Liver (tissue), 3 donors: ENCODE measurements around the gene UBE2F.

ENCODE experiments used
- CTCF ChIP-seq: fragments of 150-350 bp; IDR thresholded peaks from 2 replicates; pipeline ENCODE4 v1.5.1; 2017; ENCODE audit warnings: improper control_type of control experiment, low read depth, low read length; ENCODE audit not compliant: missing input control
- HNF4A ChIP-seq, 2 donors: conservative IDR thresholded peaks; 2 replicates each; pipeline ENCODE4 v1.6.1; 2016; ENCODE audit warnings: antibody characterized with exemption in 2 of 2, mild to moderate bottlenecking in 2 of 2
- JUND ChIP-seq, 2 donors: IDR thresholded peaks; 2 replicates each; pipeline ENCODE4 v1.6.1; 2016; ENCODE audit warnings: antibody characterized with exemption in 2 of 2
- MAX ChIP-seq: IDR thresholded peaks from 2 replicates; pipeline ENCODE4 v1.6.1; 2016; ENCODE audit warnings: antibody characterized with exemption
- donor health status: healthy.
- donor health status: healthy.

- TF ChIP-seq CTCF: no peak
- TF ChIP-seq HNF4A (conservative IDR thresholded peaks at IDR 0.05): no peak
- no peak for TF ChIP-seq JUND (IDR thresholded peaks at IDR 0.05)
- no peak for TF ChIP-seq MAX
Observed at GRCh38 chr2:237972936-237973335, 6.1 kb downstream of the UBE2F start.
